Breast epithelium (tissue), 4 donors: Measurements from ENCODE around the gene ROCK2. TPM values are rescaled to one million over a fixed set of nuclear protein-coding genes. Genes with fewer than 3 reads are reported as not detected.

Experiments used
- DNase-seq, 2 donors: peaks; one replicate each; pipeline ENCODE4 v3.0.0-alpha.2; 2019; ENCODE audit warnings: low spot score in 2 of 2
- H3K27ac ChIP-seq, 2 donors: fragments of 200-600 bp; sonication (generic) in 1 of 2; one replicate each; pipeline ENCODE4 v1.5.1; 2016 to 2019; ENCODE audit warnings: mild to moderate bottlenecking in 1 of 2
- H3K27me3 ChIP-seq, 2 donors: fragments of 200-600 bp; sonication (generic) in 1 of 2; one replicate each; pipeline versions ENCODE4 v1.5.1 to v1.6.0; 2017 to 2019; ENCODE audit warnings: control low read depth in 1 of 2, mild to moderate bottlenecking in 1 of 2
- H3K36me3 ChIP-seq: fragments of 200-600 bp; one replicate; pipeline ENCODE4 v1.5.1; 2019
- H3K4me1 ChIP-seq, 2 donors: fragments of 200-600 bp; sonication (generic); one replicate each; pipeline ENCODE4 v1.5.1; 2016 to 2019; ENCODE audit warnings: control low read depth in 1 of 2
- H3K4me3 ChIP-seq, 3 donors: fragments of 200-600 bp; sonication (generic); 1 replicate in 2 of 3; 2 replicates in 1 of 3; pipeline ENCODE4 v1.5.1; 2016 to 2019; ENCODE audit warnings: mild to moderate bottlenecking in 3 of 3, moderate library complexity in 2 of 3
- H3K9me3 ChIP-seq, 2 donors: fragments of 200-600 bp; sonication (generic) in 1 of 2; one replicate each; pipeline ENCODE4 v1.5.1; 2016 to 2019; ENCODE audit warnings: control low read depth in 1 of 2
- CTCF ChIP-seq, 3 donors: fragments of 450-650 bp; IDR thresholded peaks; one replicate each; pipeline ENCODE4 v1.5.1; 2016 to 2017; ENCODE audit warnings: antibody characterized with exemption in 3 of 3, mild to moderate bottlenecking in 3 of 3, moderate library complexity in 3 of 3
- POLR2A ChIP-seq: fragments of 450-650 bp; IDR thresholded peaks from one replicate; pipeline ENCODE4 v1.6.1; 2016; ENCODE audit warnings: antibody characterized with exemption, mild to moderate bottlenecking, moderate library complexity
- POLR2AphosphoS5 ChIP-seq, 3 donors: sonication (generic); formaldehyde crosslinking; IDR thresholded peaks; one replicate each; pipeline ENCODE4 v1.6.1; 2017; ENCODE audit warnings: antibody characterized with exemption in 3 of 3
- intact Hi-C: fragments of 100-400 bp; cut with DNase I; formaldehyde crosslinking; loops from one replicate; pipeline ENCODE4 v1.15.1; 2023; ENCODE audit warnings: low total_unique reads
- total RNA-seq, 3 donors: library from RNA; depleted of rRNA; stranded (reverse); fragments of >200 nt; gene quantifications; one replicate each; pipeline ENCODE4 v1.1.0, GENCODE V29; 2016

ROCK2 gene
- total RNA-seq, 3 donors from 2014 or later: 87.1 to 181 (median 103) TPM

GRCh38 chr2:11158916-11159573 lies 185.4 kb downstream of the ROCK2 start:
- Histone ChIP-seq H3K27me3 (no peaks in the 10 kb centered on the region), H3K27ac (no peak overlapping the region), H3K9me3 (no peaks in the 10 kb centered on the region), H3K4me3 (no peak overlapping the region), H3K4me1 (no peaks in the 10 kb centered on the region), H3K36me3 (no peaks in the 10 kb centered on the region)
- TF ChIP-seq CTCF (IDR thresholded peaks at IDR 0.05) (no peak), POLR2AphosphoS5 (IDR thresholded peaks at IDR 0.05) (no peak), POLR2A (no peak)
- no peak for DNase-seq
- intact Hi-C loops: no loop called here

GRCh38 chr2:11157731-11158130 lies 186.7 kb downstream of the ROCK2 start:
- H3K4me1 ChIP-seq: no peaks in the 10 kb centered on the region
- H3K36me3 ChIP-seq: no peaks in the 10 kb centered on the region
- no peaks in the 10 kb centered on the region for H3K9me3 ChIP-seq
- intact Hi-C loops: no loop called here
- H3K27ac ChIP-seq: no peak overlapping the region
- H3K4me3 ChIP-seq: no peak overlapping the region
- DNase-seq: no peak
- TF ChIP-seq POLR2A (no peak), POLR2AphosphoS5 (IDR thresholded peaks at IDR 0.05) (no peak), CTCF (IDR thresholded peaks at IDR 0.05) (no peak)
- no peaks in the 10 kb centered on the region for H3K27me3 ChIP-seq

DNA sequence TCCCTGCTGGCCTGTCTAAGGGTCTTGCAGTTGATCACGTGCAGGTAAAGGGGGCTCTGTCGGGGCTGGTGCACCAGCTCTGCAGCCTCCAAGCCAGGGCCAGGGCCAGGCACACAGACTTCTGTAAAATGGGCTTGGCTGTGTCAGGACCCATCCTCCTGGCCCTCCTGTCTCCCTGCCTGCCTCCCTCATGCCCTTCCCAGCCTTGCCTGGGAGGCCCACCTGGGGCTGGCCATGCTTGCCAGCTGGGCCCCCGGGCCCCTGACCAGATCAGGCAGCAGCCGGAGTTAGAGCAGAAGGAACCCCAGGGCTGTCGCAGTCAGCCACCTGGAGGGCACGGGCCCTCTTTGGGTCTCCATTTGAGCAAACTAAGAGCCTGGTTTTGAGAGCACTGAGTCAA lies 187.1 kb downstream of the ROCK2 start:
- Histone ChIP-seq H3K4me3 (no peak overlapping the region), H3K27me3 (no peaks in the 10 kb centered on the region), H3K36me3 (no peaks in the 10 kb centered on the region), H3K27ac (no peak overlapping the region), H3K9me3 (no peaks in the 10 kb centered on the region), H3K4me1 (no peaks in the 10 kb centered on the region)
- intact Hi-C loops: no loop called here
- TF ChIP-seq CTCF (IDR thresholded peaks at IDR 0.05): no peak
- TF ChIP-seq POLR2A: no peak
- no peak for TF ChIP-seq POLR2AphosphoS5 (IDR thresholded peaks at IDR 0.05)
- DNase-seq: no peak

DNA sequence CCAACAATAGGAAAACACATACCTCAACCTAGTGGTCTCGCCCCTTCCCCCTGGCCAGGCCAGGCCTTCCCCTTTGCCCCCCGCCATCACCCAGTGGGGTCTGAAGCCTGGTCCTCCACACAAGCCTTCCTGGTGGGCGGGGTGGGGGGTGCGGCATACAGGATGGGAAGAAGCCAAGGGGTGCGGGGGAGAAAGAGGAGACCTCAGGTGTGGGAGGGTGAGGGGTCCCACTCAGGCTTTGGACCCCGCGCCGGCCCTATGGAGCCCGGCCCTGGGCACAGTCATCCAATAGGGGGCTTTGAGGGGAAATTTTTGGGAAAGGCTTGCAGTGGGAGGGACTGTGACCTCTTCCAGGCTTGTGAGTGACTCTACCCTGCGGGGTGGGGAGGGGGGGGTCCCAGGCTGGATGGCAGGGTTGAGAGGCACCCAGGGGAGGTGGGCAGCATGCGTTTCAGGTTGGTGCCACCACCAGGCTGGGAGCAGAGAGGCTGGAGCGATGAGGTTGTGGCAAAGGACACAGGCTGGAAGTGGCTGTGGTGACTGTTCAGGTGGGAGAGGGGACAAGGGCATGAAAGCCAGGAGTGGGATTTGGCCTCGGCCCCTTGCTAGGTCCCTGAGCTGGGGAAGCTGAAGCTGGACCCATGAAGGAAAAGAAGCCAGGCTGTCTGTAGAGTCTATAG lies 187.9 kb downstream of the ROCK2 start:
- Histone ChIP-seq H3K4me3 (peak overlapping the region in 2 of 3 donors; percentile 75 to 79), H3K36me3 (no peaks in the 10 kb centered on the region), H3K4me1 (no peaks in the 10 kb centered on the region), H3K9me3 (no peaks in the 10 kb centered on the region), H3K27ac (no peak overlapping the region), H3K27me3 (no peaks in the 10 kb centered on the region)
- no peak for TF ChIP-seq POLR2AphosphoS5 (IDR thresholded peaks at IDR 0.05)
- no peak for TF ChIP-seq POLR2A
- TF ChIP-seq CTCF (IDR thresholded peaks at IDR 0.05): no peak
- intact Hi-C loops: no loop called here
- no peak for DNase-seq

DNA sequence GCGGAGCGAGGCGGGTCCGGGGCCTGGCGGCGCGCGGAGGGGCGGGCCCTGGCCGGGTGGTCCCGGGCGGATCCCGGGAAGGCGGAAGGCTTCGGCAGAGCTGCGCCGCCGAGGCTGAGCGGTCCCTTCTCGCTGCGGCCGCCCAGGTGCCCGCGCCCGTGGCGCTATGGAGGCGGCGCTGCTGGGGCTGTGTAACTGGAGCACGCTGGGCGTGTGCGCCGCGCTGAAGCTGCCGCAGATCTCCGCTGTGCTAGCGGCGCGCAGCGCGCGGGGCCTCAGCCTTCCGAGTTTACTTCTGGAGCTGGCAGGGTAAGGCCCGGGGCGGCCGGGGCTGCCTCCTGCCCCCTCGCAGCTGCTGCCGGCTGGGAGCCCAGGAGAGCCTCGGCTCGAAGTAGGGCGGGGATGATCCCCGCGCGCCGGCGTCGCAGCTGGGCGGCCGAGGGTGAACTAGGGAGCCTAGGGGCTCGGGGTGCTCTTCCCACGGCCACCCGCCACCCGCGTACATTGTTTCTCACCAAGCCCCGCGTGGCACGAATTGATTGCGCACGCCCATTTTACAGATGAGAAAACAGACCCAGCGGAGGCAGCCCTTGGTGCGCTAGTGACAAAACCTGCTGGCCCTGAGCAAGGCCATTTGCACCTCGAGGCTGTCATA lies 188.9 kb downstream of the ROCK2 start, which contains the start of gene SLC66A3:
Gene SLC66A3, plus strand, starts transcription at position 87 of the 655 bp plus-strand sequence. Its CDS starts 80 bp downstream, at position 167.
- H3K27ac ChIP-seq: peak within 1 kb of the TSS; percentile 91 to 92
- TF ChIP-seq CTCF (IDR thresholded peaks at IDR 0.05) (no peak), POLR2AphosphoS5 (IDR thresholded peaks at IDR 0.05) (peak in 1 of 3 donors; percentile 19), POLR2A (no peak)
- H3K36me3 ChIP-seq: no peaks in the 10 kb centered on the region
- H3K4me1 ChIP-seq: no peaks in the 10 kb centered on the region
- no peak for DNase-seq
- H3K9me3 ChIP-seq: no peaks in the 10 kb centered on the region
- intact Hi-C loops: no loop called here
- no peaks in the 10 kb centered on the region for H3K27me3 ChIP-seq
- peak within 1 kb of the TSS; percentile 73 to 79 (median 75) for H3K4me3 ChIP-seq
